Omental fat pad (tissue), 4 donors: ENCODE data around the gene ZNF683. TPM values are rescaled to one million over a fixed set of nuclear protein-coding genes. Genes with fewer than 3 reads are reported as not detected.

Source experiments
- ATAC-seq: fragments of 150-250 bp; one replicate; pipeline ENCODE4 v1.9.1; 2016; ENCODE audit warnings: mild to moderate bottlenecking, moderate library complexity; ENCODE audit not compliant: low FRiP score
- DNase-seq: peaks from one replicate; pipeline ENCODE4 v3.0.0-alpha.2; 2019; ENCODE audit warnings: low spot score
- CTCF ChIP-seq, 3 donors: fragments of 450-650 bp; IDR thresholded peaks; one replicate each; pipeline ENCODE4 v1.5.1; 2016 to 2017; ENCODE audit warnings: antibody characterized with exemption in 3 of 3, mild to moderate bottlenecking in 3 of 3, moderate library complexity in 2 of 3
- total RNA-seq, 4 donors: library from RNA; depleted of rRNA; stranded (reverse); fragments of >200 nt; gene quantifications; one replicate each; pipeline ENCODE4 v1.1.0, GENCODE V29; 2016

ZNF683 gene
- total RNA-seq, 4 donors from 2014 or later, result not detected

DNA sequence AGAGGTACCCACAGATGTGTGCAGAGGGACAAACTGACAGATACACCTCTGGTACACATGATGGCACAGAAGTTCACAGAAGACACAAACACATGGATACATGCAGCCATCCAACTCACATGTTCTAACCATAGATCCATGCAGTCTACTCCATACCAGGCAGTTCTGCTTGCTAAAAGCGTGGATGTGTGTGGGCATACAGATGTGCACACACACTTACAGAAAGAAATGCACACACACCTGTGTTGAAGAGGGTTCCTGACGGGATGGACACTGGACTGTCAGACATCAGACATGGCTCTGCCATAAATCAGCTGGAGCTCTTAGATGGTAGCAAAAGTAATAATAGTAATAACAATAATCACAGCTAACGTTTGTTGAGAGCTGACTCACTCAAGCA lies 48.0 kb downstream of the ZNF683 start:
- DNase-seq (no peak), ATAC-seq (no peak)

DNA sequence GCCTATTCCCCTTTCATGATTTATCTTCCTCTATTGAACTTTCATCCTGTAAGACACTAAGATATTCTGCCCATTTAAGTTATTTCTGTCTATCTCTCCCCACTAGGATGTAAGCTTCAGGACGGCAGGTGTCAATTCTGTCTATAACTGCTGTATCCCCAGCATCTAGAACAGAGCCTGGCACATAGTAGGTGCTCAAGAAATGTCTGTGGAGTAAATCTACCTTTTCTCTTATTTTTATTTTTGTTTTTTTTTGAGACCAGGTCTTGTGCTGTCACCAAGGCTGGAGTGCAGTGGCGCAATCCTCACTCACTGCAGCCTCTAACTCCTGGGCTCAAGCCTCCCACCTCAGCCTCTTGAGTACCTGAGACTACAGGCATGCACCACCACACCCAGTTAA lies 49.2 kb downstream of the ZNF683 start:
- ATAC-seq, result no peak
- no peak for TF ChIP-seq CTCF (IDR thresholded peaks at IDR 0.05)
- DNase-seq, result no peak

More for the DNA sequence above, 48.0 kb downstream of the ZNF683 start:
- no peak for TF ChIP-seq CTCF (IDR thresholded peaks at IDR 0.05)

GRCh38 chr1:26322042-26322331 lies 50.6 kb downstream of the ZNF683 start:
- no peak for TF ChIP-seq CTCF (IDR thresholded peaks at IDR 0.05)
- no peak for ATAC-seq
- no peak for DNase-seq

- peak in 2 of 3 donors; percentile 48 to 69 for TF ChIP-seq CTCF (IDR thresholded peaks at IDR 0.05)
- peak; percentile 99 for DNase-seq
- peak; percentile 90 for ATAC-seq
Observed at GRCh38 chr1:26321315-26322041, 51.1 kb downstream of the ZNF683 start.

DNA sequence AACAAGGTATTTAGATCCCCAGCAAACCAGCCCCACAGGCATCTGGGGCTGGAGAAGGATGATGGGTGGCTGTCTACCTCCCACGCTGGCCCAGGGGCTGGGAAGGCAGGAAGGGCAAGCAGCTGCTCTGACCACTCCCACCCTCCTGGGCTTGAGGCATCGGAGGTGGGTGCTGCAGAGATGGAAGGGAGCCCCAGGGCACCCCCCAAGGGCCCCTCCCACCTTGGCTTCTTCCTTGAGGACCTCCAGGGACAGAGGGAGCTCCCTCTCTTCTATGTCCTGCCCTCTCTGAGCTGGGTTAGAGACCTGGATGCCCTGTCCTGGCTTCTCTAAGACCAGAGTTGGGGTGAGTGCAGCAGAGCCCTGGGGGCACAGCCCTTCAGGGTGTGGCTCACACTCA lies 51.7 kb downstream of the ZNF683 start:
- DNase-seq (no peak), ATAC-seq (peak; percentile 29)
- TF ChIP-seq CTCF (IDR thresholded peaks at IDR 0.05), result no peak

- ATAC-seq (no peak), DNase-seq (no peak)
- TF ChIP-seq CTCF (IDR thresholded peaks at IDR 0.05), result no peak
Observed at GRCh38 chr1:26318338-26319064, 54.0 kb downstream of the ZNF683 start.
